HL-60 (cell line): ENCODE measurements around the gene DDX24.

Experiments used
- POLR2AphosphoS5 ChIP-seq: IDR thresholded peaks from 2 replicates; pipeline ENCODE4 v1.6.1; 2012; ENCODE audit warnings: low read depth
- SPI1 ChIP-seq: IDR thresholded peaks from 2 replicates; pipeline ENCODE4 v1.6.1; 2012; ENCODE audit warnings: low read depth, mild to moderate bottlenecking, borderline replicate concordance
- TF ChIP-seq, protein P1 (sequence below): IDR thresholded peaks from one replicate; pipeline ENCODE4 v1.5.1; 2011; ENCODE audit warnings: low read length, control low read depth, inconsistent platforms; ENCODE audit not compliant: insufficient read depth

DNA sequence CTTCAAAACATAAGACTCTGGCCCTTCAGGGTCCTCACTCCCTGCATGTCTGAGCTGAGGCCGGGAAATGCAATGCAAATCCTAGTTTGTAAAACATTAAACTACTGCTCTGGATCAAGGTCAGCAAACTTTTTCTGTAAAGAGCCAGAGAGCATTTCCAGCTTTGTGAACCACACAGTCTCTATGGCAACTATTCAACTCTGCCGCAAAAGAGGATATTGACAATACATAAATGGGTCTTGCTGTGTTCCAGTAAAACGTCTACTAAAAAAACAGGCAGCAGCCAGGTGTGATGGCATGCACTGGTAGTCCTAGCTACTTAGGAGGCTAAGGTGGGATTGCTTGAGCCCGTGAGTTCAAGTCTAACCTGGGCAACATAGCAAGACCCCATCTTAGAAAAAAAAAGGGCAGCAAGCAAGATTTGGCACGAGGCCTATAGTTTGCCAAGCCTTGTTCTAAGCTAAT lies 22.3 kb downstream of the DDX24 start:
- TF ChIP-seq, protein P1, sequence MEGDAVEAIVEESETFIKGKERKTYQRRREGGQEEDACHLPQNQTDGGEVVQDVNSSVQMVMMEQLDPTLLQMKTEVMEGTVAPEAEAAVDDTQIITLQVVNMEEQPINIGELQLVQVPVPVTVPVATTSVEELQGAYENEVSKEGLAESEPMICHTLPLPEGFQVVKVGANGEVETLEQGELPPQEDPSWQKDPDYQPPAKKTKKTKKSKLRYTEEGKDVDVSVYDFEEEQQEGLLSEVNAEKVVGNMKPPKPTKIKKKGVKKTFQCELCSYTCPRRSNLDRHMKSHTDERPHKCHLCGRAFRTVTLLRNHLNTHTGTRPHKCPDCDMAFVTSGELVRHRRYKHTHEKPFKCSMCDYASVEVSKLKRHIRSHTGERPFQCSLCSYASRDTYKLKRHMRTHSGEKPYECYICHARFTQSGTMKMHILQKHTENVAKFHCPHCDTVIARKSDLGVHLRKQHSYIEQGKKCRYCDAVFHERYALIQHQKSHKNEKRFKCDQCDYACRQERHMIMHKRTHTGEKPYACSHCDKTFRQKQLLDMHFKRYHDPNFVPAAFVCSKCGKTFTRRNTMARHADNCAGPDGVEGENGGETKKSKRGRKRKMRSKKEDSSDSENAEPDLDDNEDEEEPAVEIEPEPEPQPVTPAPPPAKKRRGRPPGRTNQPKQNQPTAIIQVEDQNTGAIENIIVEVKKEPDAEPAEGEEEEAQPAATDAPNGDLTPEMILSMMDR: no peak
- TF ChIP-seq SPI1 (no peak), POLR2AphosphoS5 (no peak)
